BLaER1 (cell line): ENCODE data around the gene DROSHA.

Experiments used
- H3K27ac ChIP-seq: shearing (Covaris generic); formaldehyde crosslinking; 2 replicates; pipeline ENCODE4 v1.8.1; 2022
- H3K27me3 ChIP-seq: shearing (Covaris generic); formaldehyde crosslinking; 2 replicates; pipeline ENCODE4 v1.8.1; 2022
- H3K36me3 ChIP-seq: shearing (Covaris generic); formaldehyde crosslinking; 2 replicates; pipeline ENCODE4 v1.8.1; 2022
- H3K4me1 ChIP-seq: shearing (Covaris generic); formaldehyde crosslinking; 2 replicates; pipeline ENCODE4 v1.8.1; 2022
- H3K4me2 ChIP-seq: shearing (Covaris generic); formaldehyde crosslinking; 2 replicates; pipeline ENCODE4 v1.8.1; 2022
- H3K4me3 ChIP-seq: shearing (Covaris generic); formaldehyde crosslinking; 2 replicates; pipeline ENCODE4 v1.8.1; 2022
- H3K9ac ChIP-seq: shearing (Covaris generic); formaldehyde crosslinking; 2 replicates; pipeline ENCODE4 v1.8.1; 2022
- H3K9me3 ChIP-seq: shearing (Covaris generic); formaldehyde crosslinking; 2 replicates; pipeline ENCODE4 v1.8.1; 2022
- H4K20me1 ChIP-seq: shearing (Covaris generic); formaldehyde crosslinking; 2 replicates; pipeline ENCODE4 v1.8.1; 2022
- Cebpa-rat ChIP-seq: shearing (Covaris generic); IDR thresholded peaks from 2 replicates; pipeline ENCODE4 v1.8.1; 2022

The DROSHA gene

DNA sequence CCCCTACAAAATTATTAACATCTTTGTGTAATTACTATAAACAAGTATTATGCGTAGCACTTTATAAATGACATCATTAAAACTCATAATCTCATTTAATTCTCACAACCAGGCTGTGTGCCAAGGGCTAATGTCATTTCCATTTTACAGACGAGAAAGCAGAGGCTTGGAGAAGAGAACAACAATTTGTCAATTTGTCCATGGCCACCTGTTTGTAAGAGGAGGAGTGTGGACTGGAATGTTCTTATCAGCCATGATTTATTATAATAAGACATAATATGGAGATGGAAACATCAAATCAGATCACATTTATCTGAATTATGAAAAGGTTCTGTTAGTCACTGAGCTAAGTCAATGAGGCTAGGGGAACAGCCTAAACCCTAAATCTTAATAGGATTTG lies 97.0 kb downstream of the DROSHA start:
- Histone ChIP-seq H3K27me3 (no peaks in the 10 kb centered on the region), H3K27ac (no peak overlapping the region), H3K36me3 (peaks cover 92% of the 10 kb centered on the region), H3K4me1 (no peaks in the 10 kb centered on the region), H4K20me1 (no peaks in the 10 kb centered on the region), H3K9ac (no peak overlapping the region), H3K9me3 (no peaks in the 10 kb centered on the region), H3K4me3 (no peak overlapping the region), H3K4me2 (no peak overlapping the region)
- TF ChIP-seq Cebpa-rat = no peak

DNA sequence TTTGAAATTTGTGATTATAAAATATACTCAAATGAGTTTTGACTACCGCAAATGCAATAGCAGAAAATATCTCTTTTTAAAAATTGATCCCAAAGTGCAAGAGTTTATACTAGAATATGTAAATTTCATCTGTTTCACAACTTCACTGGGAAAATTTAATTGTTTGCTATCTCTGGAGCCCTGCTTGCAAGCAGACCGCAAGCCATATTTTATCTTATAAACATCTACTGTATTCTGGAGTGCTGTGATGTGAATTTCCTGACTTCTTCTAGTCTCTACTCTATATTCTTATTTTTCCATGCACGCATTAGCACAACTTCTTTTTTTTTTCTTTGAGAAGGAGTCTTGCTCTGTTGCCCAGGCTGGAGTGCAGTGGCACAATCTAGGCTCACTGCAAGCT lies 98.7 kb downstream of the DROSHA start:
- Histone ChIP-seq H3K4me1 (no peaks in the 10 kb centered on the region), H3K27ac (no peak overlapping the region), H3K4me3 (no peak overlapping the region), H3K27me3 (no peaks in the 10 kb centered on the region), H4K20me1 (no peaks in the 10 kb centered on the region), H3K9ac (no peak overlapping the region), H3K9me3 (no peaks in the 10 kb centered on the region), H3K36me3 (peaks cover 80% of the 10 kb centered on the region), H3K4me2 (no peak overlapping the region)
- TF ChIP-seq Cebpa-rat = no peak

DNA sequence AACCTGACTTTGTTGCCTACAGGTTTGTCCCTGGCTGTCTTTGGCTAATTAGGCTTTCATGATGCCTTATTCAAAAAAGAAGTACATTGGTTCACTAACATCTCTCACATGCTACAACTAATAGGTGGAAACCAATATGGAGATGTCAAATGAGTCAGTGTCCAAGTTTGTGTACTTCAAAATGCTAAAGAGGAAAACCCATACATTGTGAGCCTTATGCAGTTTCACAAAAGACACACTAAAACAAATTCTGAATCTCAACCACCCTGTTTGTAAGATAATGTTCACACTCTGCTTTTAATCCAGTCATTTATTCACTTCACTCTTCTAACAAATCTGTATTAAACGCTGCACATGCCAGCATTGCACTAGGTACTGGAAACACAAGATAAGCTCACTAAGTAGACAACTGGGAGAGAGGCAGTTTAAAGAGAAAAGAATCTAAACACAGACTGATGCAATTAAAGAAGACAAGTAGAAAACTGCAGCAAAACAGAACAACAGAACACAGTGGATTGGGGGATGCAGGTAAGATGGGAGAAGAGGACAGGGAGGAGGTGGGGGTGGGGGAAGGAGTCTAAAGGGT lies 104.1 kb downstream of the DROSHA start:
- Histone ChIP-seq H3K27ac (no peak overlapping the region), H3K27me3 (no peaks in the 10 kb centered on the region), H3K9me3 (no peaks in the 10 kb centered on the region), H3K36me3 (peaks cover 69% of the 10 kb centered on the region), H3K4me3 (no peak overlapping the region), H3K4me2 (no peak overlapping the region), H4K20me1 (no peaks in the 10 kb centered on the region), H3K9ac (no peak overlapping the region), H3K4me1 (no peaks in the 10 kb centered on the region)
- no peak for TF ChIP-seq Cebpa-rat

DNA sequence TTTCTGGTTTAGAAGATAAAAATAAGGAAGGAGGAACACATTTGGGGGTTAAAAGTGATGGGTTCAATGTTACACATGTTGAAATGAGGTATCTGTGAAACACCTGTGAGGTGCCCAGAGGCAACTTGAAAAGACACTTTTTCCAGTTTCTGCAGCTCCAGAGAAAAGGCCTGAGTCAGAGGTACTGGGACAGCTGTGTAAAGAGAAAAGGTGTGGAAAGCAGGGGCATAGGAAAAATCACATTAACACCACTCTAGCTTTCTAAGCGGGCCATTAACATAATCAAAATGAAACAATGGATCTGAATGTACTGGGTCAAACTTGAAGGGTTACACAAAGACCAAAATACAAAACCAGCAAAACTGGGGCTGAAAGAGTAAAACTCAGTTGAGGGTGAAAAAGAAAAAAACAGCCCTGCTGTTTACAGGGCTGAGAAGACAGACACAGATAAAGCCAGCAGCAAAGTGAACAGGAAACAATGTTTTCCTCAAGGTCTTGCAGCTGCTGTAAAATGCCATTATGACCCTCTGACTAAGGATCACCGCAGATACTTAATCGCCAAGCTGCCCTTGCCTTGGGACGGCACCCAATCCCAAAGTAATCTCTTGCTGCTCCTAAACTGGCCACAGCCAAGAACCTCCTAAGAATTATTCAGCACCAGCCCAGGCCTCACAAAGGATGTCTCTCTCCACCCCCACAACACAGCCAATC lies 104.7 kb downstream of the DROSHA start:
- Histone ChIP-seq H4K20me1 (no peaks in the 10 kb centered on the region), H3K4me1 (no peaks in the 10 kb centered on the region), H3K36me3 (peaks cover 69% of the 10 kb centered on the region), H3K27ac (no peak overlapping the region), H3K9ac (no peak overlapping the region), H3K4me2 (no peak overlapping the region), H3K9me3 (no peaks in the 10 kb centered on the region), H3K27me3 (no peaks in the 10 kb centered on the region), H3K4me3 (no peak overlapping the region)
- no peak for TF ChIP-seq Cebpa-rat

DNA sequence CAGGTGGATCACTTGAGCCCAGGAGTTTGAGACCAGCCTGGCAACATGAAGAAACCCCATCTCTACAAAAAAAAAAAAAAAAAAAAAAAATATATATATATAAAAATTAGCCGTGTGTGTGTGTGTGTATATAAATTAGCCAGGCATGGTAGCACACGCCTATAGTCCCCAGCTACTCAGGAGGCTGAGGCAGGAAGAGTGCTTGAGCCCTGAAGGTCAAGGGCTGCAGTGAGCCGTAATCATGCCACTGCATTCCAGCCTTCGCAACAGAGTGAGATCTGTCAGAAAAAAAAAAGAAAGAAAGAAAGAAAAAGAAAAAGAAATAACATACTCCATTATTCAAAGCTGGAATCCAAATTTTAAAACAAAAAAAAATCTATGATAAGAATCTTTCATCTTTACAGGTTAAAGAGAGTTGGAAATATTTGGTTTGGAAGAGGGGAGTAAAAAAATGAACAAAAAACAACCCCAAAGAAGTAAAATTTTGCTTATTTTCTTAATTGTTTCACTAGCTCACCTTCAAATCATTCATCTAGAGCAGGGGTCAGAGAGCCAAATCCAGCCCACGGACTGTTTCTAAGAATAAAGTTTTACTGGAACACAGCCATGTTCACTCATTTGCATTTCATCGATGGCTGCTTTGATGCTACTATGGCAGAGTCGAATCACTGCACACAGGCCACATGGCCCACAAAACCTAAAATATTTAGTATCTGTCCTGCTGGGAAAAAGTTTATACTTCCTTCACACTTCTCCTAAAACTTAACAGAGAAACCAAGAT lies 109.9 kb downstream of the DROSHA start:
- 0 out of 2 replicates have a peak overlapping the region, but pooled peaks have one; percentile 6 for H3K4me2 ChIP-seq
- H3K9ac ChIP-seq = no peak overlapping the region
- H3K9me3 ChIP-seq = no peaks in the 10 kb centered on the region
- peaks cover 83% of the 10 kb centered on the region for H3K36me3 ChIP-seq
- no peaks in the 10 kb centered on the region for H4K20me1 ChIP-seq
- H3K4me3 ChIP-seq = no peak overlapping the region
- TF ChIP-seq Cebpa-rat = no peak
- no peak overlapping the region for H3K27ac ChIP-seq
- no peaks in the 10 kb centered on the region for H3K4me1 ChIP-seq
- H3K27me3 ChIP-seq = no peaks in the 10 kb centered on the region

DNA sequence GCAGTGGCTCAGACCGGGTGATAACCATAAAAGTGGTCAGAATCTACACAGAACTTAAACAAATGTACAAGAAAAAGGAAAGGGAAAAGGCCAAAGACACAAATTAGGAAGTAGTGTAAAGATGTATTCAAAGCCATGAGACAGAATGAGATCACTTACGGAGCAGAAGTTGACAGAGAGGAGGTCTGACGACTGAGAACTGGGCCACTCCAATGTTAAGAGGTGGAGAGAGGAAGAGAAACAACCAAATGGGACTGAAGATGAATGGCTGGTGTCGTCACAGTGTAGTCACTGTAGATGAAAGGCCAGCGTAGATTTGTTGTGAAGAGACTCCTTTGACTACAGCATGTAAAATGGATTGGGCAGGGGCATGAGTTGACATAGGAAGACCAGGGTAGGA lies 114.4 kb downstream of the DROSHA start:
- Histone ChIP-seq H3K4me1 (no peaks in the 10 kb centered on the region), H3K4me3 (no peak overlapping the region), H3K36me3 (peaks cover 92% of the 10 kb centered on the region), H3K4me2 (no peak overlapping the region), H3K27ac (no peak overlapping the region), H3K9me3 (no peaks in the 10 kb centered on the region), H4K20me1 (no peaks in the 10 kb centered on the region), H3K9ac (no peak overlapping the region), H3K27me3 (no peaks in the 10 kb centered on the region)
- TF ChIP-seq Cebpa-rat = no peak

- no peaks in the 10 kb centered on the region for H3K27me3 ChIP-seq
- H3K9me3 ChIP-seq = no peaks in the 10 kb centered on the region
- H4K20me1 ChIP-seq = no peaks in the 10 kb centered on the region
- H3K4me1 ChIP-seq = no peaks in the 10 kb centered on the region
- peaks cover 93% of the 10 kb centered on the region for H3K36me3 ChIP-seq
- TF ChIP-seq Cebpa-rat = no peak
- no peak overlapping the region for H3K27ac ChIP-seq
- no peak overlapping the region for H3K9ac ChIP-seq
- H3K4me3 ChIP-seq = no peak overlapping the region
- no peak overlapping the region for H3K4me2 ChIP-seq
These were observed 115.3 kb downstream of the DROSHA start for GRCh38 chr5:31416547-31416946.

GRCh38 chr5:31415960-31416359 lies 115.9 kb downstream of the DROSHA start:
- Histone ChIP-seq H3K4me3 (no peak overlapping the region), H3K27me3 (no peaks in the 10 kb centered on the region), H3K4me2 (no peak overlapping the region), H3K4me1 (no peaks in the 10 kb centered on the region), H4K20me1 (no peaks in the 10 kb centered on the region), H3K27ac (no peak overlapping the region), H3K36me3 (peaks cover 93% of the 10 kb centered on the region), H3K9me3 (no peaks in the 10 kb centered on the region), H3K9ac (no peak overlapping the region)
- TF ChIP-seq Cebpa-rat = no peak

- no peak for TF ChIP-seq Cebpa-rat
- H3K4me2 ChIP-seq = no peak overlapping the region
- H3K9me3 ChIP-seq = no peaks in the 10 kb centered on the region
- no peaks in the 10 kb centered on the region for H3K27me3 ChIP-seq
- H3K36me3 ChIP-seq = peaks cover 93% of the 10 kb centered on the region
- H3K27ac ChIP-seq = no peak overlapping the region
- H3K9ac ChIP-seq = no peak overlapping the region
- no peaks in the 10 kb centered on the region for H3K4me1 ChIP-seq
- no peak overlapping the region for H3K4me3 ChIP-seq
- H4K20me1 ChIP-seq = no peaks in the 10 kb centered on the region
These were observed 116.6 kb downstream of the DROSHA start for GRCh38 chr5:31415009-31415923.
